SU-DHL-6 (cell line): Measurements from ENCODE around the gene NEK6.

Experiments
- H2AFZ ChIP-seq: fragments of 200-600 bp; sonication (generic); 2 replicates; pipeline ENCODE4 v1.6.1; 2014; ENCODE audit warnings: low read depth, mild to moderate bottlenecking, moderate library complexity, mixed read lengths, antibody characterized with exemption, low read length; ENCODE audit not compliant: severe bottlenecking
- H3F3A ChIP-seq: fragments of 200-600 bp; shearing (Covaris generic); 2 replicates; pipeline ENCODE4 v1.6.0; 2016; ENCODE audit warnings: antibody characterized with exemption, mild to moderate bottlenecking; ENCODE audit not compliant: insufficient read depth
- H3K27ac ChIP-seq: fragments of 200-600 bp; sonication (generic); 2 replicates; pipeline ENCODE4 v1.5.1; 2016; ENCODE audit warnings: low read depth, mild to moderate bottlenecking, low read length, moderate library complexity, mixed read lengths
- H3K27me3 ChIP-seq: fragments of 200-600 bp; sonication (generic), shearing (Covaris generic); 2 replicates; pipeline ENCODE4 v1.6.0; 2014; ENCODE audit warnings: mild to moderate bottlenecking, low read length
- H3K36me3 ChIP-seq: fragments of 200-600 bp; sonication (generic); 2 replicates; pipeline ENCODE4 v1.6.1; 2014; ENCODE audit warnings: mild to moderate bottlenecking, low read length, mixed read lengths
- H3K4me2 ChIP-seq: fragments of 300-600, 200-600 bp; shearing (Covaris generic), sonication (generic); 2 replicates; pipeline ENCODE4 v1.6.0; 2014; ENCODE audit warnings: low read length, low read depth, mild to moderate bottlenecking; ENCODE audit not compliant: poor library complexity, severe bottlenecking
- H3K4me3 ChIP-seq: fragments of 200-600 bp; sonication (generic); 2 replicates; pipeline ENCODE4 v1.5.1; 2014; ENCODE audit warnings: antibody characterized with exemption, low read length, mild to moderate bottlenecking, mixed read lengths; ENCODE audit not compliant: insufficient read depth, poor library complexity, severe bottlenecking
- H3K79me2 ChIP-seq: fragments of 200-600 bp; sonication (generic); 2 replicates; pipeline ENCODE4 v1.6.1; 2014; ENCODE audit warnings: mild to moderate bottlenecking, low read length, moderate library complexity; ENCODE audit not compliant: insufficient read depth
- H3K9ac ChIP-seq: fragments of 200-600 bp; sonication (generic); 2 replicates; pipeline ENCODE4 v1.7.0; 2014; ENCODE audit warnings: mild to moderate bottlenecking, low read length
- H3K9me2 ChIP-seq: fragments of 200-600 bp; sonication (generic); replicated peaks from 2 replicates; pipeline ENCODE4 v1.6.1; 2014; ENCODE audit warnings: low read length; ENCODE audit not compliant: insufficient read depth
- H3K9me3 ChIP-seq: fragments of 200-600 bp; sonication (generic); 2 replicates; pipeline ENCODE4 v1.6.1; 2014; ENCODE audit warnings: low read length, mixed read lengths; ENCODE audit not compliant: insufficient read depth
- H4K20me1 ChIP-seq: fragments of 200-600 bp; sonication (generic); 2 replicates; pipeline ENCODE4 v1.6.1; 2014; ENCODE audit warnings: low read depth, mild to moderate bottlenecking, antibody characterized with exemption, low read length, moderate library complexity, mixed read lengths
- CTCF ChIP-seq: fragments of 200-600 bp; sonication (generic); IDR thresholded peaks from one replicate; pipeline ENCODE4 v1.5.1; 2017; ENCODE audit warnings: antibody characterized with exemption, mild to moderate bottlenecking, low read length, moderate library complexity; ENCODE audit not compliant: insufficient read depth, poor library complexity, severe bottlenecking
- EZH2phosphoT487 ChIP-seq: fragments of 200-600 bp; sonication (generic), shearing (Covaris generic); conservative IDR thresholded peaks from 2 replicates; pipeline ENCODE4 v1.6.1; 2018; ENCODE audit warnings: mild to moderate bottlenecking, antibody characterized with exemption, low read length, moderate library complexity, mixed read lengths

The NEK6 gene

DNA sequence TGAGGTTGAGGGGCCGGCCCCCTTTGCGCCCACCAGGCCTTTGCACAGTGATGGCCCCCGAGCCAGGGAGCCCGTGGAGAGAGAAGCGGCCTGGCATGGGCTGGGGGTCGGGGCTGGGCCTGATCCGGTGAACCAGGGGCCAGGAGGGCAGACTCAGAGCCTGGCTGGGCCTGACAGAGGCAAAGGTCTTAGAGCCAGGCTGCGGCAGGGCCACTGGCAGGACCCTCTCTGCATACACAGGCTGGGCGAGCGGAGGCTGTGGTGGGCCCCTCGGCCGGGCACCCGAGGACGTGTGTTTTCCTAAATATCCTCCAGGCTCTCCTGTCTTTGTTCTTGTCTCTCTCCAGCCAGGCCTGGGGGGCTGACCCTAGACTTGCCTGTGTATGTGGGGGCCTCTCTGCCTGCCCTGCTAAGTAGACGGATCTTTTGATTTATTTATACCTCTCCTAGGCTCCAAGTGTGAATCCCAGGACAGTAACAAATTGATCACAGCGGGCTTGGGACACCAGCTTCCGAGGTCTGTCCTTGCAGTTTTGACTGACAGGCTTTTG lies 933 bp downstream of the NEK6 start:
- peak overlapping the region; percentile 85 for H3K4me3 ChIP-seq
- no peak overlapping the region for H2AFZ ChIP-seq
- H3K9ac ChIP-seq: peak overlapping the region; percentile 98
- H3K79me2 ChIP-seq: peaks cover 56% of the 10 kb centered on the region
- H3K36me3 ChIP-seq: no peaks in the 10 kb centered on the region; the same call in 1 of the 2 replicates
- no peaks in the 10 kb centered on the region for H3K27me3 ChIP-seq
- no peaks in the 10 kb centered on the region for H3K9me2 ChIP-seq
- H3K4me2 ChIP-seq: peak overlapping the region; percentile 85
- H4K20me1 ChIP-seq: no peaks in the 10 kb centered on the region
- H3F3A ChIP-seq: peaks cover 47% of the 10 kb centered on the region
- TF ChIP-seq CTCF: no peak
- no peak for TF ChIP-seq EZH2phosphoT487
- no peaks in the 10 kb centered on the region for H3K9me3 ChIP-seq
- peak overlapping the region; percentile 98 for H3K27ac ChIP-seq

- Histone ChIP-seq H3K79me2 (peaks cover 62% of the 10 kb centered on the region), H3K9ac (peak overlapping the region; percentile 98), H3K9me2 (no peaks in the 10 kb centered on the region), H3K36me3 (no peaks in the 10 kb centered on the region; the same call in 1 of the 2 replicates), H3K9me3 (no peaks in the 10 kb centered on the region), H3K27me3 (no peaks in the 10 kb centered on the region), H3F3A (peaks cover 50% of the 10 kb centered on the region), H3K4me3 (peak overlapping the region; percentile 85), H3K27ac (peak overlapping the region; percentile 98), H4K20me1 (no peaks in the 10 kb centered on the region), H2AFZ (no peak overlapping the region), H3K4me2 (peak overlapping the region; percentile 85)
- no peak for TF ChIP-seq EZH2phosphoT487
- no peak for TF ChIP-seq CTCF
Observed at GRCh38 chr9:124259158-124259808, 1.5 kb downstream of the NEK6 start.

DNA sequence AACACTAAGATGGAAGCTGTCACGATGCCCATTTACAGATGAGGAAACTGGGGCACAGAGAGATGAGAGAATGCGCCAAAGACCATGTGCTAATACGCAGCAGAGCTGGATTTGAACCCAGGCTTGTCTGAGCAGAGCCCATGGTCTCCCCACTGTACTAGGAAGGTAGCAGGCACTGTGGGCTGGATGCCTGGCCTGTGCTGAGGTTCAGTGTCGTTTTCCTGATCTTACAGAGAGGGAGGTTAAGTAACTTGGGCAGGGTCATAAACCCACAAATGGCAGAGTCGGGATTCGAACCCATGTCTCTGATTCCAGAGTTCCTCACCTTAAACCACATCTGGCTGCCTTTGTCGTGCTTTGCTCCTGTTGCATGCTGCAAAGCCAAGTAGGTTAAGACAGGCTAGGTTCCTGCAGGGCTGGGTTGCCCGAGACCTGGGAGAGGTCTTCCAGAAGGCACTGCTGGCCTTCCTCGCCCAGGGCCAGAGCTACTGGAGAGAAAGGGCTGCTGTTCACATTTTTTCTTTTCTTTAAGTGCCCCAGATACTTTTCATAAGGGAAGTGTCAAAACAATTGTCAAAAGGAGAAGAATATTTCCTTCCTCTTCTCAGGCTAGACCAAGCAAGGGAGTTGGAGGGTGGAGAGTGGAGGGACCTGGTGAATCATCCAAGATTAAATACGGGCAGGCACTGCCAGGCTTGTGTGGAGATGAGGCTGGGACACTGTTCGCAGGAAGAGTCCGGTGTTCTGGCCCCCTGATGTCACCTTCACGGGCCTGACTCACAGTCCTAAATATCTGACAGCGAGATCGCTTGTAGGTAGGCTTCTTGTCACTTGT lies 3.2 kb downstream of the NEK6 start:
- Histone ChIP-seq H3F3A (peaks cover 61% of the 10 kb centered on the region), H2AFZ (no peak overlapping the region), H3K9me3 (no peaks in the 10 kb centered on the region), H3K79me2 (peaks cover 75% of the 10 kb centered on the region), H3K27ac (peak overlapping the region; percentile 98), H4K20me1 (no peaks in the 10 kb centered on the region), H3K27me3 (no peaks in the 10 kb centered on the region), H3K9ac (peak overlapping the region; percentile 98), H3K9me2 (no peaks in the 10 kb centered on the region), H3K4me2 (peak overlapping the region; percentile 85), H3K36me3 (no peaks in the 10 kb centered on the region; the same call in 1 of the 2 replicates), H3K4me3 (peak overlapping the region; percentile 85)
- TF ChIP-seq CTCF: no peak
- TF ChIP-seq EZH2phosphoT487: no peak
